Muscle of arm (tissue), 14 donors: ENCODE results near the gene DNAJC13. TPM values are rescaled to one million over a fixed set of nuclear protein-coding genes. Genes with fewer than 3 reads are reported as not detected.
A peak's percentile ranks its signal among the peaks of the same experiment; 100 is the strongest.
"Not testable (repeated sequence)": the region's sequence is repeated elsewhere in the genome, so short reads cannot be mapped to it uniquely, and the experiment has no call there.

ENCODE experiments used
- DNase-seq: peaks from one replicate; pipeline ENCODE4 v3.0.0-alpha.2; 2013
- long read RNA-seq, 11 donors: transcript quantifications; one replicate each; lab custom pipeline, GENCODE V29; 2026
- polyA plus RNA-seq, 12 donors: library from polyadenylated mRNA; unstranded; fragments of 120-200 nt; gene quantifications; one replicate each; pipeline ENCODE4 v1.2.1, GENCODE V29; 2013; ENCODE audit not compliant: insufficient read length in 12 of 12

The DNAJC13 gene
- polyA plus RNA-seq = 10 to 100 TPM in 11 of 12 donors, not detected in 1; 27.6 to 42.8 (median 37.8) TPM
- long read RNA-seq, donor 1, partial matches to known transcripts = 14 of 14 reads
- long read RNA-seq, donor 1, other reads (novel, unspliced or antisense) = 0 of 14 reads
- long read RNA-seq, donor 2, partial matches to known transcripts = 8 of 9 reads
- long read RNA-seq, donor 2, other reads (novel, unspliced or antisense) = 0 of 9 reads
- long read RNA-seq, donor 3, partial matches to known transcripts = 10 of 11 reads
- long read RNA-seq, donor 3, other reads (novel, unspliced or antisense) = 0 of 11 reads
- long read RNA-seq, donor 4 = 0 reads
- long read RNA-seq, donor 5, partial matches to known transcripts = 9 of 9 reads
- long read RNA-seq, donor 5, other reads (novel, unspliced or antisense) = 0 of 9 reads
- long read RNA-seq, donor 6, partial matches to known transcripts = 8 of 8 reads
- long read RNA-seq, donor 6, other reads (novel, unspliced or antisense) = 0 of 8 reads
- long read RNA-seq, donor 7, partial matches to known transcripts = 10 of 10 reads
- long read RNA-seq, donor 7, other reads (novel, unspliced or antisense) = 0 of 10 reads
- long read RNA-seq, donor 8, partial matches to known transcripts = 6 of 7 reads
- long read RNA-seq, donor 8, other reads (novel, unspliced or antisense) = 0 of 7 reads
- long read RNA-seq, donor 9, partial matches to known transcripts = 7 of 7 reads
- long read RNA-seq, donor 9, other reads (novel, unspliced or antisense) = 0 of 7 reads
- long read RNA-seq, donor 10, partial matches to known transcripts = 9 of 9 reads
- long read RNA-seq, donor 10, other reads (novel, unspliced or antisense) = 0 of 9 reads
- long read RNA-seq, donor 11 = 0 reads

DNA sequence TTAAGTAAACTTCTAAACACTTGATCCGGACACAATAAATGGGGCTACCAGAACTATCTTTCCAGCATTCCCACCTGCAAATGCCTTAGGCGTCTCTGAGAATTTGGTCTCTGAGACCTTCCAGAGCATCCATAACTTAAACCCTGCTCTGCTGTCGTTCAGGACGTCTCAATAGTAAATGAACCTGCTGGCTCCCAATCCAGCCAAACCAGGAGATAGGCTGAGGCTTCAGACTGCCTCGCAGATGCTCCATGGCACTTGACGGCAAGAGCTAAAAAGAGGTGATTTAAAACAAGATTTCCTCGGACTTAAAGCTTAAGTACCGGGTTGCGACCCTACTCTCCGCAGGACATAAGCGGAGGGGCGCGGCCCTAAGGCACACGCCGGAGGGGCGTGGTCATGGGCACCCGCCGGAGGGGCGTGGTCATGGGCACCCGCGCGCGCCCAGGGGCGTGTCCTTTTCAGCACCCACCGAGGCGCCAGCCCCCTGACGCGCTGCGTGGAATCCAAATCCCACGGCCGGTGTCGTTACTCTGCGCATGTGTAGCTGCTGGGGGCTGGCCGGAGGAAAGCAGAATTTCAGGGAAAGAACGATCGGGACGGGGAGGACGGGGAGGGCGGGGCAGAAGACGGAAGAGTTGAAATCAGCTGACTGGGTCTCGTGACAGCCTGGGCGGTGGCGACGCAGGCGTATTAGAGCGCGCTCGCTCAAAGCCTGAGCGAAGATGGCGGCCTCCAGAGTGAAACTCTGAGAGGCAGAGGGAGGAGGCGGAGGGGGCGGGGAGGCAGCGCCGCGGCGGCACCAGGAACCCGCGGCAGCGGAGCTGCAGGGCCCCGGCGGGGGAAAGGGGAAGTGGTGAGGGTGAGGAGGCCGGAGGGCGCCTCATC, at the start of gene DNAJC13:
Gene DNAJC13 (plus strand): TSS at position 696 of the 888 bp plus-strand sequence. CDS start 17,049 bp downstream, outside the sequence.
- DNase-seq = peak; percentile 97

- no peak for DNase-seq
Observed at GRCh38 chr3:132368515-132368914, 48.8 kb upstream of the DNAJC13 start.

- DNase-seq = no peak
Observed at GRCh38 chr3:132368962-132369361, 48.3 kb upstream of the DNAJC13 start.

DNA sequence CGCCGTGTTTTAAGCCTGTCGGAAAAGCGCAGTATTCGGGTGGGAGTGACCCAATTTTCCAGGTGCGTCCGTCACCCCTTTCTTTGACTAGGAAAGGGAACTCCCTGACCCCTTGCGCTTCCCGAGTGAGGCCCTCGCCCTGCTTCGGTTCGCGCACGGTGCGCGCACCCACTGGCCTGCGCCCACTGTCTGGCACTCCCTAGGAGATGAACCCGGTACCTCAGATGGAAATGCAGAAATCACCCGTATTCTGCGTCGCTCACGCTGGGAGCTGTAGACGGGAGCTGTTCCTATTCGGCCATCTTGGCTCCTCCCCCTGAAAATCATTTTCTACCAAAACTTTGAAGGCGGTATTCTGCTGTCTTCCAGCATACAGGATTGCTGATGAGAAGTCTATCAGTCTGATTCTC, 40.4 kb upstream of the DNAJC13 start:
- DNase-seq = not testable (repeated sequence)

- no peak for DNase-seq
Observed at GRCh38 chr3:132378048-132378762, 39.1 kb upstream of the DNAJC13 start.

- no peak for DNase-seq
Observed at GRCh38 chr3:132378846-132379245, 38.5 kb upstream of the DNAJC13 start.

DNA sequence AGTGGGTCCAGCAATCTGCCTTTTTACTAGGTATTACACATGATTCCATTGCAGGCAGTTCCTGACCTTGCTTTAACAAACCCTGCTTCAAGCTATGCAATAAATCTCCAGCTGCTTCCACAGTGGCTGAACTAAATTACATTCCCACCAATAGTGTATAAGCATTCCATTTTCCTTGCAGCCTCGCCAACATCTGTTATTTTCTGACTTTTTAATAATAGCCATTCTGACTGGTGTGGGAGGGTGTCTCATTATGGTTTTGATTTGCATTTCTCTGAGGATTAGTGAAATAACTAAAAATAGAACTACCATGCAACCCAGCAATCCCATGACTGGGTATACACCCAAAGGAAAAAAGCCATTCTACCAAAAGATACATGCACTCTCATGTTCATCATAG, 36.4 kb upstream of the DNAJC13 start:
- no peak for DNase-seq

GRCh38 chr3:132381348-132381944, 35.9 kb upstream of the DNAJC13 start:
- DNase-seq = no peak

DNA sequence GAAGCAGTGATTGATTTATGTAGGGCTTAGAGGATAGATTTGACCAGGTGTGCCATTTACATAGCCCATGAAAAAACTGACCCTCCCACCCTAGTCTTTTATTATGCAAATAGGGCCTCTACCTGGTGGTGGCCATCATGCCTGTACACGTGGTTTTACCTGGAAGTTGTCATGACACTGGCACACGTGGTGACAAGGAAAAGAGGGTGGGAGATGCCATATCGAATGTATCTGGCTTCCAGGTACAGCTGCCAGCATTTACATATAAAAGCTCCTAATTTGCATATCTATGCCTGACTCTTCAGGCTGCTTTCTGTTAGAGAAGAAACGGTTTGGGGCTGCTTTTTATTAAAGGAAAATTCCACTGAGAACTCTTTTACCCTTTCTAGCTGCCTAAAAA, 35.0 kb upstream of the DNAJC13 start:
- no peak for DNase-seq

GRCh38 chr3:132382688-132383194, 34.6 kb upstream of the DNAJC13 start:
- no peak for DNase-seq

GRCh38 chr3:132386259-132386658, 31.0 kb upstream of the DNAJC13 start:
- no peak for DNase-seq

- DNase-seq = not testable (repeated sequence)
Observed at GRCh38 chr3:132392675-132393074, 24.6 kb upstream of the DNAJC13 start.

GRCh38 chr3:132394320-132394719, 23.0 kb upstream of the DNAJC13 start:
- DNase-seq = peak; percentile 73

DNA sequence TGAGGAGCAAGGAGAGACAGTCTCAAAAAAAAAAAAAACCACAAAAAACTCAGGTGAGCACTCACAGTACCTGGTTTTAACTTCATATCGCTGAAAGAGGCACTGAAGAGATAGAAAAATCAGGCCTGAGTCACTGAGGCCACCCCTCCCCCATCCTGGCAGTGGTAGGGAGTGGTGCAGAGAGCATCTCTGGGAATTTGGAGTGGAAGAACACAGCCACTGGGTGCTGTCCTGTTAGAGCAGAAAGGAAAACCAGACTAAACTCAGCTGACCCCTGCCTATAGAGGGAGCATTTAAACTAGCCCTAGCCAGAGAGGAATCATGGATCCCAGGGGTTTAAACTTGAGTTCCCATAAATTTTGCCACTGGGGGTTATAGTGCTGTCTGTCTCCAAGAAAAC, 22.2 kb upstream of the DNAJC13 start:
- no peak for DNase-seq

- DNase-seq = no peak
Observed at GRCh38 chr3:132396255-132396654, 21.0 kb upstream of the DNAJC13 start.

DNA sequence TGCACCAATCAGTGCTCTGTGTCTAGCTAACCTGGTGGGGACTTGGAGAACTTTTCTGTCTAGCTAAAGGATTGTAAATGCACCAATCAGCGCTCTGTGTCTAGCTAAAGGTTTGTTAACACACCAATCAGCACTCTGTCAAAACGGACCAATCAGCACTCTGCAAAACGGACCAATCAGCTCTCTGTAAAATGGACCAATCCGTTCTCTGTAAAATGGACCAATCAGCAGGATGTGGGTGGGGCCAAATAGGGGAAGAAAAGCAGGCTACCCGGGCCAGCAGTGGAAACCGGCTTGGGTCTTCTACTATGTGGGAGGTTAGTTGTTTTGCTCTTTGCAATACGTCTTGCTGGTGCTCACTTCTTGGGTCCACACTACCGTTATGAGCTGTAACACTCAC, 20.5 kb upstream of the DNAJC13 start:
- not testable (repeated sequence) for DNase-seq

- peak; percentile 49 for DNase-seq
Observed at GRCh38 chr3:132399054-132399929, 18.0 kb upstream of the DNAJC13 start.

- no peak for DNase-seq
Observed at GRCh38 chr3:132401255-132401654, 16.0 kb upstream of the DNAJC13 start.

DNA sequence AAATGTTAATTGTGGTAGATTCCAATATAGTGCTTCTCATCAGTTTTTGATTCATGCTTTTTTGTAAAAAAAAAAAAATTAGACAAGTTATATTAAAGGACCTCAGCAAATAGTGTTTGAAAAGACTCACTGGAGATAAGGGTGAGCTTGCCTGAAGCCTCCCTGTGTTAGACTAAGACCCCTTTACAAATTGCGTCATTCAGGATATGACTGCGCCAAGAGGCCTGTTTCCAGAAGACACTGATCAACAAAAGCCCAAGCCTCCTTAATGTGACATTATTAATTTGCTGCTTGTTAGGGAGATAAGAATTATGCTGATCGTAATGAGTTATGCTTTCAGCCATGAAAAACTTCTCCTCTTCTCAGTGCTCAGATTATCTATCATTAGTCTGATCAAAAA, 13.0 kb upstream of the DNAJC13 start:
- no peak for DNase-seq
